ENCODE measurements around the gene FAM53B.

- TF ChIP-seq CTCF (IDR thresholded peaks at IDR 0.05) (no peak), POLR2A (IDR thresholded peaks at IDR 0.05) (no peak)
These were observed 138.0 kb downstream of the FAM53B start for GRCh38 chr10:124605856-124606812.
